Gastrocnemius medialis (tissue), 4 donors: ENCODE results near the gene TOP2B.

Experiments used
- POLR2A ChIP-seq, 2 donors: fragments of 450-650 bp; IDR thresholded peaks; one replicate each; pipeline ENCODE4 v1.6.1; 2017; ENCODE audit warnings: antibody characterized with exemption in 2 of 2, mild to moderate bottlenecking in 2 of 2, moderate library complexity in 2 of 2
- TF ChIP-seq, protein P1 (sequence below), 5 experiments: fragments of 450-650 bp in 3 of 5; fragments of 200-600 bp in 2 of 5; sonication (generic) in 2 of 5; IDR thresholded peaks in 4 of 5; conservative IDR thresholded peaks in 1 of 5; 1 replicate in 4 of 5; 2 replicates in 1 of 5; pipeline ENCODE4 v1.5.1; 2016 to 2019; ENCODE audit warnings: antibody characterized with exemption in 5 of 5, mild to moderate bottlenecking in 3 of 5, moderate library complexity in 3 of 5

DNA sequence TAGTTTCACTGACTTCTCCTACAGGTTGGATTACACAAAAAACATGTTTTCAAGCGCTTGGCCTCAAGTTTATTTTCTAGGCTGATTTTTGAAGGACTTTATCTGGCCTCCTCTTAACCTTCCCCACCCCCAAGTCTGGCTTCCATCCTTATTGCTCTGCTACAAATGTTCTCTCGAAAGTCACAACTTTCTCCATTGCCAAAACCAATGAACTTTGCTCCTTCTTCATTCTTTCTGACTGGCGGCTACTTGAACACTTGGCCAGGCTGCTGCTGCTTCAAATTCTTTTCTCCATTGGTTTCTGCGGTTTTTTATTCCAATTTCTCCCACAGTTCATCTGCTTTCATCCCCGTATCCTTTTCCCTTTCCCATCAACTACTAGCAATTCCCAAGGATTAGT, 106.6 kb downstream of the TOP2B start:
- TF ChIP-seq, protein P1, sequence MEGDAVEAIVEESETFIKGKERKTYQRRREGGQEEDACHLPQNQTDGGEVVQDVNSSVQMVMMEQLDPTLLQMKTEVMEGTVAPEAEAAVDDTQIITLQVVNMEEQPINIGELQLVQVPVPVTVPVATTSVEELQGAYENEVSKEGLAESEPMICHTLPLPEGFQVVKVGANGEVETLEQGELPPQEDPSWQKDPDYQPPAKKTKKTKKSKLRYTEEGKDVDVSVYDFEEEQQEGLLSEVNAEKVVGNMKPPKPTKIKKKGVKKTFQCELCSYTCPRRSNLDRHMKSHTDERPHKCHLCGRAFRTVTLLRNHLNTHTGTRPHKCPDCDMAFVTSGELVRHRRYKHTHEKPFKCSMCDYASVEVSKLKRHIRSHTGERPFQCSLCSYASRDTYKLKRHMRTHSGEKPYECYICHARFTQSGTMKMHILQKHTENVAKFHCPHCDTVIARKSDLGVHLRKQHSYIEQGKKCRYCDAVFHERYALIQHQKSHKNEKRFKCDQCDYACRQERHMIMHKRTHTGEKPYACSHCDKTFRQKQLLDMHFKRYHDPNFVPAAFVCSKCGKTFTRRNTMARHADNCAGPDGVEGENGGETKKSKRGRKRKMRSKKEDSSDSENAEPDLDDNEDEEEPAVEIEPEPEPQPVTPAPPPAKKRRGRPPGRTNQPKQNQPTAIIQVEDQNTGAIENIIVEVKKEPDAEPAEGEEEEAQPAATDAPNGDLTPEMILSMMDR (IDR thresholded peaks at IDR 0.05 in 4 of 5, conservative IDR thresholded peaks at IDR 0.05 in 1 of 5), result no peak
- no peak for TF ChIP-seq POLR2A (IDR thresholded peaks at IDR 0.05)
